Measurements from ENCODE around the gene NIBAN1. TPM values are rescaled to one million over a fixed set of nuclear protein-coding genes. Genes with fewer than 3 reads are reported as not detected.
A peak's percentile ranks its signal among the peaks of the same experiment; 100 is the strongest.
"Not testable (repeated sequence)": the region's sequence is repeated elsewhere in the genome, so short reads cannot be mapped to it uniquely, and the experiment has no call there.

Gene NIBAN1
- 27.5 TPM for total RNA-seq

GRCh38 chr1:184974056-184974836 lies at the start of gene NIBAN1:
Gene NIBAN1, minus strand, starts transcription at chr1:184974508. Its CDS starts 152 bp downstream, at chr1:184974356.
- ATAC-seq: peak; percentile 82

- ATAC-seq: no peak
Observed at GRCh38 chr1:185017966-185018365, 43.7 kb upstream of the NIBAN1 start.

GRCh38 chr1:185017338-185017737 lies 43.0 kb upstream of the NIBAN1 start:
- peak; percentile 70 for ATAC-seq

- no peak for ATAC-seq
Observed at GRCh38 chr1:185016880-185017279, 42.6 kb upstream of the NIBAN1 start.

GRCh38 chr1:185015631-185016030 lies 41.3 kb upstream of the NIBAN1 start:
- no peak for ATAC-seq

- ATAC-seq: no peak
Observed at GRCh38 chr1:185014941-185015340, 40.6 kb upstream of the NIBAN1 start.

- no peak for ATAC-seq
Observed at GRCh38 chr1:185010361-185010760, 36.1 kb upstream of the NIBAN1 start.

- ATAC-seq: no peak
Observed at GRCh38 chr1:185008838-185009237, 34.5 kb upstream of the NIBAN1 start.

GRCh38 chr1:185001312-185001880 lies 27.1 kb upstream of the NIBAN1 start:
- ATAC-seq: not testable (repeated sequence)

GRCh38 chr1:184999974-185000373 lies 25.7 kb upstream of the NIBAN1 start:
- not testable (repeated sequence) for ATAC-seq

- ATAC-seq: no peak
Observed at GRCh38 chr1:184994301-184994700, 20.0 kb upstream of the NIBAN1 start.

GRCh38 chr1:184992271-184992670 lies 18.0 kb upstream of the NIBAN1 start:
- no peak for ATAC-seq

GRCh38 chr1:184990204-184990603 lies 15.9 kb upstream of the NIBAN1 start:
- ATAC-seq: no peak

GRCh38 chr1:184988506-184988905 lies 14.2 kb upstream of the NIBAN1 start:
- no peak for ATAC-seq

GRCh38 chr1:184987696-184988095 lies 13.4 kb upstream of the NIBAN1 start:
- ATAC-seq: no peak

GRCh38 chr1:184986250-184986649 lies 11.9 kb upstream of the NIBAN1 start:
- ATAC-seq: no peak

- peak; percentile 92 for ATAC-seq
Observed at GRCh38 chr1:184982002-184982954, 8.0 kb upstream of the NIBAN1 start.

- no peak for ATAC-seq
Observed at GRCh38 chr1:184980726-184981125, 6.4 kb upstream of the NIBAN1 start.

- no peak for ATAC-seq
Observed at GRCh38 chr1:184975208-184975870, 1.0 kb upstream of the NIBAN1 start.

GRCh38 chr1:184974837-184975115 lies 468 bp upstream of the NIBAN1 start:
- no peak for ATAC-seq

GRCh38 chr1:184973272-184974055 lies 844 bp downstream of the NIBAN1 start:
- ATAC-seq: peak; percentile 67

Measured in esophagus mucosa (tissue), 1 donor.